NCI-H1436 (cell line): ENCODE results near the gene PLEKHA7.

Source experiments
- DNase-seq: peaks from one replicate; lab custom pipeline; 2025; lab: John Stamatoyannopoulos, UW

PLEKHA7 gene

DNA sequence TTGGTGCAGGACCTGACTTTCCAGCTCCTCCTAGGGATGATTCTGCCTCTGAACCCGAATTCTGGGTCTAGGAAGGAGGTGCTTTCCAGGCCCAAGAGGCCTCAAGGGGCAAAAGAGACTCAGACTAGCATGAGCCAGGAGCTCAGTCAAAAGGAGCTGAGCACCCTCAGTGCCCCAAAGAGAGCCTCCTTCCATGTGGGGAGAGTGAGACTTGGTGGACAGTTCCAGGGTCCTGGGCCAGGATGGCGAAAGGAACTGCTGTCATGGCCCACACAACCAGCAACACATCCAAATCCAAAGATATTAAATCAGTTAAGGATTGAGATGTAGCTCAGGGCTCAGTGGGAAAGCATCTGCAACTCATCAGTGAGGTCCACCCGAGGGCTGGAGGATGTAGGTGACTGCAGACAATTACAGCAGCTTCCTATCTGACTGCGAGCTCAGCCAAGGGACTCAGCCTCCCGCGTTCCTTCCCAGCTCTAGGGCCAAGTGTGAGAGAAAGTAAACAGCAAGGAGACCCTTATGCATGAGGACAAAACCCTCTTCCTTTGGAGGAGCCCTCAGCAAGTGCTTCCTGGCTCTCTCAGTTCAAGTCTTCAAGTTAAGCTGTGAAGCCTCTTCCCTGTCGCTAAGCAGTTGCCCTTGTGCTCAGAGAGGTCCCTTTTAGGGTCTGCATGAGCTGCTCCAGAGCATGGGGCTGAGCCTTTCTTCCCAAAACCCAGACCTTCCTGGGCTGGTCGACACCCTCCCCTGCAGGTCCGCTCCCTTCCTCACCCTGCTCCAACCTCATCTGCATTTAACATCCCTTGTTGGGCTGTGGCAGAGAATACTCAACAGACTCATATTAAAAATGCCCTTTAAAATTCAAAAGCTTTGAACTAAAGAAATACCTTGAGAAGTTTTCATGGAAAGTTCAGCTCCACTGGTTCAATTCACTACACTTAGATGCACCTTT lies 240.0 kb downstream of the PLEKHA7 start:
- DNase-seq: no peak

DNA sequence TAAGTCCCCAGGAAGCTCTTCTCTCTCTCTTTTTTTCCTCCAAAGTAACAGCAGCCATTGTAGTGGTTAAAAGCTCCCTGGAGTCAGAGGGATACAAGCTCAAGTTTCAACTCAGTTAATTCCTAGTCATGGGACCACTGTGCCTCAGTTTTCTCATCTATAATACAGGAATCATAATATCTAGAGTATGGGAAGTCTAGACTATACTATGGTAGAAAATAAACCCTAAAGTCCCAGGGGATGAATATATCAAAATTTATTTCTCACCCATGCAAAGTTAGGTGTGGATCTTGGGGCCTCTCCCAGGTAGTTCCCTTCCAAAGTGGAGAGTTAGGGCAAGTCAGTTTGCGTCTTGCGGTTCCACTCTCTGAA lies 242.1 kb downstream of the PLEKHA7 start:
- DNase-seq: no peak

DNA sequence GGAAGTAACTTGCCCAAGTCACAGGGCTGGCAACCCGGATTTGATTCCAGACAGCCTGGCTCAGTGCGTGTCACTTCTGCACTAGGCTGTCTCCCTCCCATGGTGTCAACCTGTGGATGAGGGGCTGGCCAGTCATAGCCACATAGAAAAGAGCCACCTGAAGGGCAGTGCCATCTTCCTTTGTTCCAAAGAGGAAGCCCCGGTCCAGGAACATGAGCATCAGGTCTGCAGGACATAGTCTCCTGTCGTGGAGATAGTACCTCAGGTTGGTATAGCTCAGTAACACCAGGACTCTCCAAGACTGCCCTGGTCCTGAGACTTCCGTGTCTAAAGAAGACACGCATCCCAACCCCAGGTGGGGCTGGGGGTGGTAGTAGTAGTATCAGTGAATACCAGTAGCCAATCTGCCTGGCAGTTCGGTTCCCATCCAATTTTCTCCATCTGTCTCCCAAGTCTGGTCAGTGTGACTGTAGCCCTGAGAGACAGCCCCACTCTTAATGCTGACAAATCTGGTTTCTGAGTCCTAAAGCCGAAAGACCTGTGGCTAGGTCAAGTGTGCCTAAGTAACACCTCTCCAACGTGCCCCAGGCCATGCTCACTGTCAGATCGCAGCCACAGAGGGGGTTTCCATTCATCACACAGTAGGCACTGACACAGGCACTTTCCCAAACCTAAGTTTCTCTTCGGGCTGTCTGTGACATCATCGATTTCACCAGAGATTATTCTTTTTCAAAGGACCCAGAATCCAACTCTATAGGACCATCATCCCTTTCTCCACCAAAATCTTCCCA lies 242.7 kb downstream of the PLEKHA7 start:
- DNase-seq: no peak

DNA sequence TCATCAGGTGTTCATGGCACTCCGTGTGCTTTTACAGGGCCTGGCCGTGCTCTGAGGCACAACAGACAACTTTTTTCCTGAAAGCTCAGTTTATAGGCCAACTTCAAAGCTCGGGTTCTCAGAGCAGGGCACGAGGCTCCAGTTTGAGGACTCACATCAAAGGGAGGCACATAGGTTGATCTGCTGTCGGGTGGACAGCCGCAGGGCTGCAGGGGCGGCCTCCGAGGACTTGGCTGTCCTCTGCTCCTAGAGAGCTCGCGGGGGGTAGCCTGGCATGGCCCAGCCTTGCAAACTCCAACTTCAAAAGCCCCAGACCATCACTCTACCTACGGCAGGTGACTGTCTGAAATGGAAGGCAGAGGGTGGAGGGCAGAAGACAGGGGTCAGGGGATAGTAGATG lies 244.2 kb downstream of the PLEKHA7 start:
- DNase-seq: no peak

DNA sequence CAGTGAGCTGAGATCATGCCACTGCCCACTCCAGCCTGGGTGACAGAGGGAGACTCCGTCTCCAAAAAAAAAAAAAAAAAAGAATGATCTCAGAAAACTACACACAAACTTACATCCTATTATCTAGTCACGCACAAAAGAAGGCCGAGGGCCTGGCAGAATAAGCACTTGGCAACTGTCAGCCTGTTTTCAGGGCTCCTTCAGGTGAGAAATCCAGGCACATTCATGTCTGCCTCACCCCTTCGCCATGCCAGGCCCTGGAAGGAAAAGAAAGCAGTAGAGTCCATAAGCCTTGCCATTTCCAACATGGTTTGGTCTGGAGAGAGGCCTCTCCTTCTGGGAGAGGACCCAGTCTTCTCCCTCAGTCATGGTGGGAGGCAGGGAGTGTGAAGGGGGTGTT lies 244.8 kb downstream of the PLEKHA7 start:
- no peak for DNase-seq

- no peak for DNase-seq
Observed at GRCh38 chr11:16767957-16768356, 246.3 kb downstream of the PLEKHA7 start.

DNA sequence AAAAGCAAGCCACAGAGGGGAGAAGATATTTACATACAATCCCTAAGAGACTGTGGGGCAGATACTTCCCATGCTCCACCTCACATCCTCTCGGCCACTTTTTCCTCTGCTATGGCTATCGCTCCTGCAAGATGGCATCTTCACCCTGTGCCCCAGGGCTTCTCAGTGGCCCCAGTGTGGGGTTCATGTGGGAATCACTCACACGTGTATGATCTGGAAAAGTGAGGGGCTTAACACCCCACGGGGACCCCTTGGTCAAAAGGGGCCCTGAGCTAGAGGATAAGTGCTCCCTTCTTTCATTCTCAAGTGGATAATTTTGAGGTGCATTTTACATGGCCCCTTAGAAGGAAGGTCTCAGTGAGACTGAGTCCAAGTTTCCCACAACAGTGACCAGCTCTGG lies 247.1 kb downstream of the PLEKHA7 start:
- DNase-seq: no peak

DNA sequence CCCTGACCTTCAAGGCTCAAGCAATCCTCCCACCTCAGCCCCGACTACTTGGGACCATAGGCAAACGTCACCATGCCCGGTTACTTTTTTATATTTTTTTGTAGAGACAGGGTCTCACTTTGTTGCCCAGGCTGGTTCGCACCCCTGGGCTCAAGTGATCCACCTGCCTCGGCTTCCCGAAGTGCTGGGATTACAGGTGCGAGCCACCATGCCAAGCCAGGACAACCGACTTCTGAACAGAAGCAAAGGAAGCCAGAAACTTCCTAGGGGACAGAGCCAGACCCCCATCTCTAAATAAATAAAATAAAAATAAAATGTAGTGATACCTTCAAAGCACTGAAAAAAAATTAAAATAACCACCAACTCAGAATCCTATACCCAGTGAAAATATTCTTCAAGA lies 249.3 kb downstream of the PLEKHA7 start:
- no peak for DNase-seq

GRCh38 chr11:16763746-16764145 lies 250.5 kb downstream of the PLEKHA7 start:
- no peak for DNase-seq

DNA sequence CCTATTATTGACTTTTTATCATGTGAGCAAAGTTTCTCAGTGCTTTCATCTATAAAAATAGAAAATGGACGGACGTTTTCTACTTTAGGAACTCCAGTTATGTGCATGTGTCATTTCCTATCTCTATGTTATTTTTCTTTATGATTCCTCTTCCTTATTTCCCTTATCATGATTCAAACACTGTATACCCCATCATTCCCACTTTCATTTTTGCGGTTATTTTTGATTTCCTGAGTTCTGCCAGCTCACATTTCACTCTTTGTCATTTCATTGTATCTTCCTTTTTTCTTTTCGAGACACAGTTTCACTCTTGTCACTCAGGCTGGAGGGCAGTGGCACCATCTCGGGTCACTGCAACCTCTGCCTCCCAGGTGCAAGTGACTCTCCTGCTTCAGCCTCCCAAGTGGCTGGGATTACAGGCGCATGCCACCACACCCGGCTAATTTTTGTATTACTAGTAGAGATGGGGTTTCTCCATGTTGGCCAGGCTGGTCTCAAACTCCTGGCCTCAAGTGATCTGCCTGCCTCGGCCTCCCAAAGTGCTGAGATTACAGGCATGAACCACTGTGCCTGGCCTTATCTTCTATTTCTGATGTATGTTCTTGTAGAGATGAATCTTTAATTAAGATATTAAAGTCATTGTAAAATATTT lies 254.2 kb downstream of the PLEKHA7 start:
- no peak for DNase-seq

DNA sequence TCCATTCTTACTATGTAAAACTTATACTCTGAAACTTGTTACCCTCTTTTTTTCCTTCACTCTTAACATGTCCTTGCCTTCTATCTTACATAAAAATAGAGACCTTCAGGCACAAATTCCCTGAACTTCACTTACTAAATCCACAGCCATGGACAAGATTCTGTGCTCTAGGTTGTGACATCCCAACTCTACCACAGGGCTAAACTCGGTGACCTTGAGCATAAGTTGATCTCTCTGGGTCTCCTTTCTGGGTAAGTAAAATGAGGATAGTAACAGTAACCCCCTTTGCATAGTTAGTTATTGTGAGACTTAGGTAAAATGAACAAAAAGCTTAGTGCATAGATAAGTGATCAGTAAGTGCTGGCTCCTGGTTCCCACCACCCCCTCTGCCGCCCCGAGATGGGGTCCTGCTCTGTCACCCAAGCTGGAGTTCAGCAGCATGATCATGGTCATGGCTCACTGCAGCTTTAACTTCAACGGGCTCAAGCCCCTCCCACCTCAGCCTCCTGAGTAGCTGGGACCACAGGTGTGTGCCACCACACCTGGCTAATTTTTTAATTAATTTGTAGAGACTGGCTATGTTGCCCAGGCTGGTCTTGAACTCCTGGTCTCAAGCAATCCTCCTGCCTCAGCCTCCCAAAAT lies 255.7 kb downstream of the PLEKHA7 start:
- no peak for DNase-seq

GRCh38 chr11:16750417-16750816 lies 263.8 kb downstream of the PLEKHA7 start:
- DNase-seq: no peak

- DNase-seq: no peak
Observed at GRCh38 chr11:16749666-16750065, 264.5 kb downstream of the PLEKHA7 start.

DNA sequence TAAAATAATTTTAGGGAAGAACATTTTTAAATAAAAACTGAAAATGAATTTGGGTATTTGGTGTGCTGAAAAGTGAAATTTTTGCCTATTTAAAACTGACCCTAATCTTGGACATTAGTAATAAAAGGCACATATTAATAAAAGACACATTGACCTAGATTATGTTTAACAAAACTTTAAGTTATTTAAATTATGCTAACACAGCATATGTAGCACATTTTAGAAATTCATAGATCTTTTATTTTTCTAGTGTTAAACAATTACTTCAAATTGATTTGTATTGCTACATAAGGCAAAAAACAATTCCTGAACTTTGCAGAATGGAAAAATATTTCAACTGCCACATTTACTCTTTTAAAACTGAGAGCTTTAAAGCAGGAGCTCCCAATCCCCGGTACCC lies 265.1 kb downstream of the PLEKHA7 start:
- no peak for DNase-seq

DNA sequence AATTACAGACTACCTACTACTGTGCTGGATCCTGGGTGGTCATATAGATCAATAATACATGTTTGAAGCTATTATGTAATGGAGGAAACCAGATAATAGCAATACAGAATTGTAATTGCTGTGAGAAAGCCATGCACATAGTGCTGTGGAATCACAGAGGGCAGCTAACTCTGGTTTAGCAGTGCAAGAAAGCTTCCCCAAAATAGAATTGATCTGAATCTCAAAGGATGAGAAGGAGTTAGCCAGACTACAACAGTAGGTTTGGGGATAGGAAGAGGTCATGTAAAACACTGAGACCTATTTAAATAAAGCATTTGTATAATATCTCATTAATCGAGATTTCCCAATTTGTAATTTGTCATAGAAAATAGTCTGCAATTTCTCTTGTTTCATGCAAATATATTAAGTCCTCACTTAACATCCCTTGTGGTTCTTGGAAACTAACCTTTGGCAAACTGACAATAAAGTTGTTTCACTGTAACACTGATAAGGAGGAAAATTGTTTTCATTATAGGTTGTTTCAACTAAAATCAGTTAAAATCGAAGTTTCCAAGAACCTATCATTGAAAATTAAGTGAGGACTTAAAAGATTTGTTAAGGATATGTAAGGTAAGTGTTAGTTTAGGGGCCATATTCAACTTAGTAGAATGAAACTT lies 268.1 kb downstream of the PLEKHA7 start:
- no peak for DNase-seq

DNA sequence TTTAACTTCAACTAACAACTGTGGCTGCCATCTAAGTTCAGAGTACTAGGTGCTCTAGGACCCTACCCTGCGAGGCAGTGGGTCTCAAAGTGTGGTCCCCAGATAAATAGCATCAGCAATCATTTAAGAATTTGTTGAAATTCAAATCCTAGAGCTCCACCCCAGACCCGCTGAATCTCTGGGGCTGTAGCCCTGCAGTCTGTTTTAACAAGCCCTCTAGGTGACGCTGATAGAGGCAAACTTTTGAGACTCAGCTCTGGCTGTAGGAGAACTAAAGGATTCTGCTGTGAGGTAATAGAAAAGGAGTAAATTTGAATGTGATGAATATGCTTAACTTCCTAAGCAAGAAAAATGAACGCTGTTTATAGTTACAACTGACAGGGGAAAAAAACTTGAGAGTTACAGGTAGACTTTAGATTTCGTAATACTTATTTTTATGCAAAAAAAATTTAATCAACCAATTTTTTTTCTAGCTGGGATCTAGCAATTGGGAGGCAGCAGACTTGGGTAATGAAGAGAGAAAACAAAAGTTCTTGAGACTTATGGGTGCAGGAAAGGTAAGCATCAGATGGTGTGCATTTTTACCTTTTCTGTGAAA lies 270.0 kb downstream of the PLEKHA7 start:
- DNase-seq: no peak

GRCh38 chr11:16743478-16743877 lies 270.7 kb downstream of the PLEKHA7 start:
- no peak for DNase-seq

- no peak for DNase-seq
Observed at GRCh38 chr11:16741473-16741872, 272.7 kb downstream of the PLEKHA7 start.

GRCh38 chr11:16738947-16739815 lies 275.0 kb downstream of the PLEKHA7 start:
- DNase-seq: no peak
